HEK293 (cell line): ENCODE results near the gene INSIG2.
A peak's percentile ranks its signal among the peaks of the same experiment; 100 is the strongest.

Experiments
- CTCF ChIA-PET: fragments of 350-600 bp; formaldehyde crosslinking; extraction: SDS; loops from one replicate; lab custom pipeline; 2021; ENCODE audit warnings: antibody characterized with exemption; lab: Yijun Ruan, JAX
- POLR2A ChIA-PET: fragments of 300-600 bp; formaldehyde crosslinking; extraction: SDS; loops from one replicate; lab custom pipeline; 2020; ENCODE audit warnings: antibody characterized with exemption, inconsistent platforms; lab: Yijun Ruan, JAX
- H3K27ac ChIP-seq: fragments of 200-500 bp; sonication (Bioruptor generic); 2 replicates; pipeline ENCODE4 v1.5.1; 2014; ENCODE audit warnings: low read depth, low read length, control low read depth, inconsistent platforms; ENCODE audit errors: extremely low read depth
- H3K36me3 ChIP-seq, 2 experiments: fragments of 200-500 bp in 1 of 2; sonication (Bioruptor generic) in 1 of 2; 1 replicate in 1 of 2; 2 replicates in 1 of 2; pipeline ENCODE4 v1.5.1; 2014 to 2017; ENCODE audit warnings: inconsistent platforms in 2 of 2, low read length in 2 of 2; ENCODE audit not compliant: control insufficient read depth in 2 of 2, insufficient read depth in 1 of 2
- H3K4me1 ChIP-seq: fragments of 200-500 bp; sonication (Bioruptor generic); 2 replicates; pipeline ENCODE4 v1.5.1; 2014; ENCODE audit warnings: mild to moderate bottlenecking, low read length, inconsistent platforms; ENCODE audit not compliant: control insufficient read depth, insufficient read depth
- H3K4me3 ChIP-seq: 2 replicates; pipeline ENCODE4 v1.5.1; 2011; ENCODE audit warnings: low read depth, mild to moderate bottlenecking, control low read depth, low read length, moderate library complexity
- H3K9me3 ChIP-seq: fragments of 200-500 bp; sonication (Bioruptor generic); 2 replicates; pipeline ENCODE4 v1.5.1; 2014; ENCODE audit warnings: low read depth, low read length, inconsistent platforms; ENCODE audit not compliant: control insufficient read depth, insufficient read depth
- AEBP2 ChIP-seq: fragments of 450-650 bp; formaldehyde crosslinking; IDR thresholded peaks from 2 replicates; pipeline ENCODE4 v1.5.1; 2016; ENCODE audit warnings: missing biosample characterization, missing genetic modification characterization, borderline replicate concordance
- ATF2 ChIP-seq: fragments of 450-650 bp; formaldehyde crosslinking; IDR thresholded peaks from 2 replicates; pipeline ENCODE4 v1.5.1; 2016; ENCODE audit warnings: missing biosample characterization, missing genetic modification characterization, low read depth
- PRDM4 ChIP-seq: fragments of 450-650 bp; formaldehyde crosslinking; IDR thresholded peaks from 2 replicates; pipeline ENCODE4 v1.5.1; 2017; ENCODE audit warnings: missing biosample characterization, missing genetic modification characterization
- REST ChIP-seq: fragments of 450-650 bp; formaldehyde crosslinking; IDR thresholded peaks from 2 replicates; pipeline ENCODE4 v1.5.1; 2016; ENCODE audit warnings: missing biosample characterization, missing genetic modification characterization
- SP3 ChIP-seq: fragments of 450-650 bp; formaldehyde crosslinking; IDR thresholded peaks from 2 replicates; pipeline ENCODE4 v1.5.1; 2016; ENCODE audit warnings: missing biosample characterization, missing genetic modification characterization
- ZBTB21 ChIP-seq: fragments of 450-650 bp; formaldehyde crosslinking; IDR thresholded peaks from 2 replicates; pipeline ENCODE4 v1.5.1; 2017; ENCODE audit warnings: missing biosample characterization, missing genetic modification characterization
- ZNF184 ChIP-seq: fragments of 450-650 bp; IDR thresholded peaks from 2 replicates; pipeline ENCODE4 v1.5.1; 2018; ENCODE audit warnings: missing biosample characterization, mild to moderate bottlenecking, missing genetic modification characterization
- ZNF561 ChIP-seq: fragments of 450-650 bp; IDR thresholded peaks from 2 replicates; pipeline ENCODE4 v1.5.1; 2018; ENCODE audit warnings: missing biosample characterization, missing genetic modification characterization, borderline replicate concordance
- ZNF629 ChIP-seq: fragments of 450-650 bp; formaldehyde crosslinking; IDR thresholded peaks from 2 replicates; pipeline ENCODE4 v1.5.1; 2017; ENCODE audit warnings: missing biosample characterization, missing genetic modification characterization
- ZNF664 ChIP-seq: fragments of 450-650 bp; formaldehyde crosslinking; IDR thresholded peaks from 2 replicates; pipeline ENCODE4 v1.5.1; 2016; ENCODE audit warnings: missing biosample characterization, missing genetic modification characterization
- ZNF670 ChIP-seq: fragments of 450-650 bp; formaldehyde crosslinking; IDR thresholded peaks from 2 replicates; pipeline ENCODE4 v1.5.1; 2016; ENCODE audit warnings: missing biosample characterization, missing genetic modification characterization, low read depth
- ZNF768 ChIP-seq: fragments of 450-650 bp; formaldehyde crosslinking; IDR thresholded peaks from 2 replicates; pipeline ENCODE4 v1.5.1; 2018; ENCODE audit warnings: missing biosample characterization, mild to moderate bottlenecking, missing genetic modification characterization
- ZSCAN30 ChIP-seq: fragments of 450-650 bp; IDR thresholded peaks from 2 replicates; pipeline ENCODE4 v1.5.1; 2018; ENCODE audit warnings: missing biosample characterization, mild to moderate bottlenecking, missing genetic modification characterization, moderate library complexity
- TF ChIP-seq, protein P1 (sequence below): fragments of 450-650 bp; formaldehyde crosslinking; IDR thresholded peaks from 2 replicates; pipeline ENCODE4 v1.5.1; 2016; ENCODE audit warnings: missing biosample characterization, missing genetic modification characterization
- TF ChIP-seq, protein P2 (sequence below): fragments of 450-650 bp; formaldehyde crosslinking; IDR thresholded peaks from 2 replicates; pipeline ENCODE4 v1.5.1; 2016; ENCODE audit warnings: missing biosample characterization, missing genetic modification characterization

The INSIG2 gene

DNA sequence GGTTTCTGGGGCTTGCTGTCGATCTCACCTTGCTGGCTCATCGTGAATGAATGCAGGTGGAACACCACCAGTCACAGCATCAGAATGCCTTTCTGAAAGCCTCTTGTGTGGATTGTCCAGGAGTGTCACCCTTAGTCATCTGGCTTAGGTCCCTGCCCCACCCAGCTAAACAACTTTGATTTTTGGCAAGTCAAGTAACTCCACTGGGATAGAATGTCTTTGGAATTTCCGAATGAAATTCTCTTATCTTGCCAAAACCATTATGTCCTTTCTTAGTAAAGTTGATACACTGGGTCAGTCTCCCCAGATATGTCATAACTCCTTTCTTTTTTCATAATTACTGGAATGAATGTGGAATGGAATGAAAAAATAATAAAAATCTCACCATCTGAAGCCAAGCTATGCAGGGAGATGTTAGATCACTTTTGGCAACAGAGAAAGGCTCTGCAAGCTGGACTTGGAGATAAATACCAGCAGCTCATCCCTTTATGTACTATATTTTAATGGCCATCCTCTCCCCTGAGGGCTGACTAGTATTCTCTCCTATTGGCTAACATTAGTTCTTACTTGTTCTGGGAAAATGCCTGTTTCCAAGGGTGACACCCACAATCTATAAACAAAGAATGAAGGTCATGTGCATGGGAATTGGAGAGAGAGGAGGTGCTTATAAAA lies 35.4 kb downstream of the INSIG2 start (continued):
- no peak for TF ChIP-seq PRDM4 (tag by site-specific recombination)

DNA sequence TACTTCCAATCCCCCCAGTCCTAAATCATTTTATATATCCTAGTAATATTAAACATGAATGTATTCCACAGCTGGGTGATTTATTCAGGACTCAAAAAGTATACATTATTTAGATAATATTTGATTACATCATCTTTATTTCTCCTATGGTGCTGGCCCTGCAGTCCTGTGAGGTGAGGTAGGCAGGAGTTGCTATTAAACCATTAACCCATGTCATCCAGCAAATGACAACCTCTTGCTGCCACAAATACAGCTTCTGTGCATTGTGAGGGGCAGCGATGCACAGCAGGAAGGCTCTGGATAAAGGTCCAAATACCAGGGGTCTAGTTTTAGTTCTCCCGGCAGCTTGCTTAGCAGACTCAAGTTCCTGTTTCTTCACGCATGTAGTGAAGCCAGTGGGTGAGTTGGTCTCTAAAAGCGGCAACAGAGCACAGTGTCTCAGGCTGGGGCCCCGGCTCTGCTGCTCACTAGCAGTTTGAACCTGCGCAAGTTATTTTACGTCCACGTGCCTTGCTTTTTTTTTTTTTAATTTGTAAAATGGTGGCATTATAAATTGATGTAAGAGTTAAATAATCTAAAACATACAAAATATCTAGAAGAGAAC lies 36.1 kb downstream of the INSIG2 start:
- Histone ChIP-seq H3K4me3 (no peak overlapping the region), H3K27ac (no peak overlapping the region), H3K4me1 (no peaks in the 10 kb centered on the region; the same call in 1 of the 2 replicates), H3K36me3 (no peaks in the 10 kb centered on the region), H3K9me3 (no peaks in the 10 kb centered on the region)
- TF ChIP-seq ATF2 (tag by site-specific recombination) (peak; percentile 58; the same call in 1 of the 2 replicates), SP3 (tag by site-specific recombination) (no peak)
- POLR2A ChIA-PET = interaction anchor here (1.2 to 1.4 kb wide), 2 partner anchors 11 to 62 kb away, joined by 3 to 5 read pairs; no protein-coding TSS in a partner anchor
- CTCF ChIA-PET = interaction anchor here (1.0 kb wide), 1 partner anchor 78 kb away, joined by 3 read pairs; no protein-coding TSS in a partner anchor

DNA sequence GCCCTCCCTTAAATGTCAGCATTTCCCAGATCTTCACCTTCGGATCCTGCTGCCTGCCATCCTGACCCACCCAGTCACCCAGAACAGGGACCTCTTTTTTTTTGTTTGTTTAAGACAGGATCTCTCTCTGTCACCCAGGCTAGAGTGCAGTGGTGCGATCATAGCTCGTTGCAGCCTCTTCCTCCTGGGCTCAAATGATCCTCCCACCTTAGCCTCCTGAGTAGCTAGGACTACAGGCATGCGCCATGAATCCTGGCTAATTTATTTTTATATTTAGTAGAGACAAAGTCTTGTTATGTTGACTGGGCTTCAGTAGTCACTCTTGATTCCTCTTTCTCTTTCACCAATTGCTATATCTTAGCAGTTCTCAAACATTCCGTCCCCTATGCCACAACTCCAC lies 39.0 kb downstream of the INSIG2 start:
- Histone ChIP-seq H3K9me3 (no peaks in the 10 kb centered on the region), H3K36me3 (no peaks in the 10 kb centered on the region), H3K4me1 (no peaks in the 10 kb centered on the region), H3K27ac (no peak overlapping the region), H3K4me3 (no peak overlapping the region)
- ChIA-PET POLR2A (no interaction called here), CTCF (interaction anchor here (0.6 kb wide), 1 partner anchor 81 kb away, joined by 3 read pairs; no protein-coding TSS in a partner anchor)
- TF ChIP-seq ZNF664 (tag by site-specific recombination) (no peak), ZNF768 (no peak), ZBTB21 (no peak), ZNF184 (no peak), ZSCAN30 (no peak), ZNF670 (tag by site-specific recombination) (no peak), ZNF629 (tag by site-specific recombination) (no peak), REST (tag by site-specific recombination) (no peak), AEBP2 (no peak), ZNF561 (tag by site-specific recombination) (no peak)
- TF ChIP-seq, protein P1, sequence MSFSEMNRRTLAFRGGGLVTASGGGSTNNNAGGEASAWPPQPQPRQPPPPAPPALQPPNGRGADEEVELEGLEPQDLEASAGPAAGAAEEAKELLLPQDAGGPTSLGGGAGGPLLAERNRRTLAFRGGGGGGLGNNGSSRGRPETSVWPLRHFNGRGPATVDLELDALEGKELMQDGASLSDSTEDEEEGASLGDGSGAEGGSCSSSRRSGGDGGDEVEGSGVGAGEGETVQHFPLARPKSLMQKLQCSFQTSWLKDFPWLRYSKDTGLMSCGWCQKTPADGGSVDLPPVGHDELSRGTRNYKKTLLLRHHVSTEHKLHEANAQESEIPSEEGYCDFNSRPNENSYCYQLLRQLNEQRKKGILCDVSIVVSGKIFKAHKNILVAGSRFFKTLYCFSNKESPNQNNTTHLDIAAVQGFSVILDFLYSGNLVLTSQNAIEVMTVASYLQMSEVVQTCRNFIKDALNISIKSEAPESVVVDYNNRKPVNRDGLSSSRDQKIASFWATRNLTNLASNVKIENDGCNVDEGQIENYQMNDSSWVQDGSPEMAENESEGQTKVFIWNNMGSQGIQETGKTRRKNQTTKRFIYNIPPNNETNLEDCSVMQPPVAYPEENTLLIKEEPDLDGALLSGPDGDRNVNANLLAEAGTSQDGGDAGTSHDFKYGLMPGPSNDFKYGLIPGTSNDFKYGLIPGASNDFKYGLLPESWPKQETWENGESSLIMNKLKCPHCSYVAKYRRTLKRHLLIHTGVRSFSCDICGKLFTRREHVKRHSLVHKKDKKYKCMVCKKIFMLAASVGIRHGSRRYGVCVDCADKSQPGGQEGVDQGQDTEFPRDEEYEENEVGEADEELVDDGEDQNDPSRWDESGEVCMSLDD (tag by site-specific recombination) = no peak
- TF ChIP-seq, protein P2, sequence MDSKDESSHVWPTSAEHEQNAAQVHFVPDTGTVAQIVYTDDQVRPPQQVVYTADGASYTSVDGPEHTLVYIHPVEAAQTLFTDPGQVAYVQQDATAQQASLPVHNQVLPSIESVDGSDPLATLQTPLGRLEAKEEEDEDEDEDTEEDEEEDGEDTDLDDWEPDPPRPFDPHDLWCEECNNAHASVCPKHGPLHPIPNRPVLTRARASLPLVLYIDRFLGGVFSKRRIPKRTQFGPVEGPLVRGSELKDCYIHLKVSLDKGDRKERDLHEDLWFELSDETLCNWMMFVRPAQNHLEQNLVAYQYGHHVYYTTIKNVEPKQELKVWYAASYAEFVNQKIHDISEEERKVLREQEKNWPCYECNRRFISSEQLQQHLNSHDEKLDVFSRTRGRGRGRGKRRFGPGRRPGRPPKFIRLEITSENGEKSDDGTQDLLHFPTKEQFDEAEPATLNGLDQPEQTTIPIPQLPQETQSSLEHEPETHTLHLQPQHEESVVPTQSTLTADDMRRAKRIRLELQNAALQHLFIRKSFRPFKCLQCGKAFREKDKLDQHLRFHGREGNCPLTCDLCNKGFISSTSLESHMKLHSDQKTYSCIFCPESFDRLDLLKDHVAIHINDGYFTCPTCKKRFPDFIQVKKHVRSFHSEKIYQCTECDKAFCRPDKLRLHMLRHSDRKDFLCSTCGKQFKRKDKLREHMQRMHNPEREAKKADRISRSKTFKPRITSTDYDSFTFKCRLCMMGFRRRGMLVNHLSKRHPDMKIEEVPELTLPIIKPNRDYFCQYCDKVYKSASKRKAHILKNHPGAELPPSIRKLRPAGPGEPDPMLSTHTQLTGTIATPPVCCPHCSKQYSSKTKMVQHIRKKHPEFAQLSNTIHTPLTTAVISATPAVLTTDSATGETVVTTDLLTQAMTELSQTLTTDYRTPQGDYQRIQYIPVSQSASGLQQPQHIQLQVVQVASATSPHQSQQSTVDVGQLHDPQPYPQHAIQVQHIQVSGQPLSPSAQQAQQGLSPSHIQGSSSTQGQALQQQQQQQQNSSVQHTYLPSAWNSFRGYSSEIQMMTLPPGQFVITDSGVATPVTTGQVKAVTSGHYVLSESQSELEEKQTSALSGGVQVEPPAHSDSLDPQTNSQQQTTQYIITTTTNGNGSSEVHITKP (tag by site-specific recombination) = no peak
